ENCODE results near the gene SERP1. TPM values are rescaled to one million over a fixed set of nuclear protein-coding genes. Genes with fewer than 3 reads are reported as not detected.

SERP1 gene
- total RNA-seq, 4 donors from 2014 or later: 155 to 282 (median 197) TPM

DNA sequence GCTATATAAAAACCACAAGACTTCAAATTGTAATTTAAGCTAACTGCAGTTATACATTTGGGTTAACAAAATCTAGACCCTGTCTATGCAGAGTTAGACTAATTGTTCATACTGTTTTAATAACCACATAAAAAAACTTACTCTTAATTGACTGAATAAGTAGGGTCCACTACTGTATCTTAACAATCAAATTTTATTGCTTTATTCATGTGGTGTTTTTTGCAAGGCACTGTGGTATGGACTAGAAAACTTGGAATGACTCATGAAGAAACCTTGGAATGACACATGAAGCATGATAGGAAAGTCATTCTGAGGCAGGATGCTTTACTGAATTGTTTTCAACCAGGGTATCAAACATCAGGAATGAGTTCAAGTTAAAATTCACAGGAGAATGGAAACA lies 2.3 kb downstream of the SERP1 start:
- DNase-seq (ENCODE audit: low spot score in 2 of 2): no peak
- intact Hi-C loops (cut with DNase I; ENCODE audit: low total_unique reads): no loop called here
- no peak overlapping the region for H3K4me3 ChIP-seq (ENCODE audit: low read depth, poor library complexity, severe bottlenecking)
- TF ChIP-seq POLR2A (IDR thresholded peaks at IDR 0.05): no peak
- TF ChIP-seq, protein P1, sequence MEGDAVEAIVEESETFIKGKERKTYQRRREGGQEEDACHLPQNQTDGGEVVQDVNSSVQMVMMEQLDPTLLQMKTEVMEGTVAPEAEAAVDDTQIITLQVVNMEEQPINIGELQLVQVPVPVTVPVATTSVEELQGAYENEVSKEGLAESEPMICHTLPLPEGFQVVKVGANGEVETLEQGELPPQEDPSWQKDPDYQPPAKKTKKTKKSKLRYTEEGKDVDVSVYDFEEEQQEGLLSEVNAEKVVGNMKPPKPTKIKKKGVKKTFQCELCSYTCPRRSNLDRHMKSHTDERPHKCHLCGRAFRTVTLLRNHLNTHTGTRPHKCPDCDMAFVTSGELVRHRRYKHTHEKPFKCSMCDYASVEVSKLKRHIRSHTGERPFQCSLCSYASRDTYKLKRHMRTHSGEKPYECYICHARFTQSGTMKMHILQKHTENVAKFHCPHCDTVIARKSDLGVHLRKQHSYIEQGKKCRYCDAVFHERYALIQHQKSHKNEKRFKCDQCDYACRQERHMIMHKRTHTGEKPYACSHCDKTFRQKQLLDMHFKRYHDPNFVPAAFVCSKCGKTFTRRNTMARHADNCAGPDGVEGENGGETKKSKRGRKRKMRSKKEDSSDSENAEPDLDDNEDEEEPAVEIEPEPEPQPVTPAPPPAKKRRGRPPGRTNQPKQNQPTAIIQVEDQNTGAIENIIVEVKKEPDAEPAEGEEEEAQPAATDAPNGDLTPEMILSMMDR (IDR thresholded peaks at IDR 0.05): no peak

DNA sequence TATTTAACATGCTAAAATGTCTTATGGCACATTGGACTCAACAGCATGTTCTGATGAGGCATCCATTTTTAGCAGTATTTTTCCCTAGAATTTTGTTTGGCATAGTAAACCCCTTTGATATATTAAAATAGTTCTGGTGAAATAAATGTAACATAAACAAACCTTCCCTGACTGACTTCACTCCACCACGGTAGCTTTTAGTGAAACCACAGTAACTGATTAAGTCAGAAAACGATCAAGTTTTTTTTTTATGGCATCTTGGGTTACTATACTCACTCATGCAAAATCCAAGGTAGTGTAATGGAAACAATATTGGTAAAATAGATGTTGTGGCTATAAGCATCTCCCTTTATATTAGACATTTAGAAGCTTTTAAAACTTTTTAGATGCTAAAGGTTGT lies 2.8 kb downstream of the SERP1 start:
- 77 to 84% methylated on average over 2 of the region's 2 CpGs for WGBS, 2 donors
- intact Hi-C loops (cut with DNase I; ENCODE audit: low total_unique reads): no loop called here
- no peak for DNase-seq (ENCODE audit: low spot score in 2 of 2)
- no peak overlapping the region for H3K4me3 ChIP-seq (ENCODE audit: low read depth, poor library complexity, severe bottlenecking)
- TF ChIP-seq POLR2A (IDR thresholded peaks at IDR 0.05): no peak
- TF ChIP-seq, protein P1 (IDR thresholded peaks at IDR 0.05): no peak

DNA sequence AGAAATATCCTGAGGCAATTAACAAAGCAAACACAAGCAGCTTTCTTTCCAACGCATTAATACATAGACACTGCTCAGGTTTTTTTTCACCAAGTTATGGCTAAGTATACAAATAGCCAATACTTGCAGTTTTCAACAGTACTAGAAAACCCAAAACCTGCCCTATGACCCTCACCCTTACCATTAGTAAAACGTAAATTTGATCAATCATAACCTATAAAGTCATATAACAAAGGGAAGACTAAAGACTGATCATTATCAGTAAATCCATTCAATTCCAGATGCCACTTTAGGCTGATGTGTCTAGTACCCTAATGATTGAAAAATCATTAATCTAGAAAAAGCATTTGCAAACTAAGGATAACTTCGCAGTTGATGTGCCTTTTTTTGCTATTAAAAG lies 3.2 kb downstream of the SERP1 start:
- 77 to 79% methylated on average over 3 of the region's 3 CpGs for WGBS, 2 donors
- no peak for DNase-seq (ENCODE audit: low spot score in 2 of 2)
- intact Hi-C loops (cut with DNase I; ENCODE audit: low total_unique reads): no loop called here
- TF ChIP-seq, protein P1 (IDR thresholded peaks at IDR 0.05): no peak
- no peak for TF ChIP-seq POLR2A (IDR thresholded peaks at IDR 0.05)
- no peak overlapping the region for H3K4me3 ChIP-seq (ENCODE audit: low read depth, poor library complexity, severe bottlenecking)

DNA sequence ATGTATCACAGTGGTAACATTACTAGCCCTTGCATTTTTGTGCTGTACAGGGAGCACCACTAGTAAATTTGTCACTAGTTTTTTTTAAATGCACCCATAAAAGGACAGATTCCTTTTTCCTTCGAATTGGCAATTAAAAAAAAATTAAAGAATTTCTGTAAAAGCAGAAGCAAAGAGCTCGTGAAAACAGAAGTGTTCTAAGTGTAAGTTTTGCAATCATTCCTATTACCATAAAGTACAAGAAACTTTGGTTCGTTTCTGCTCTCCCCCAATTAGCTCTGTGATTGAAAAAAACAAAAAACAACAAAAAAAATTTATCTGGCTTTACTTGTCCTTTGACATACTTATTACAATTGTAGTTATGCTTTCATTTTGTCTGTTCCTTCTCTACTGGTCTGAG lies 5.3 kb downstream of the SERP1 start:
- intact Hi-C loops (cut with DNase I; ENCODE audit: low total_unique reads): no loop called here
- DNase-seq (ENCODE audit: low spot score in 2 of 2): no peak
- TF ChIP-seq, protein P1 (IDR thresholded peaks at IDR 0.05): no peak
- no peak for TF ChIP-seq POLR2A (IDR thresholded peaks at IDR 0.05)
- no peak overlapping the region for H3K4me3 ChIP-seq (ENCODE audit: low read depth, poor library complexity, severe bottlenecking)
- 63 to 75% methylated on average over 3 of the region's 3 CpGs for WGBS, 2 donors

DNA sequence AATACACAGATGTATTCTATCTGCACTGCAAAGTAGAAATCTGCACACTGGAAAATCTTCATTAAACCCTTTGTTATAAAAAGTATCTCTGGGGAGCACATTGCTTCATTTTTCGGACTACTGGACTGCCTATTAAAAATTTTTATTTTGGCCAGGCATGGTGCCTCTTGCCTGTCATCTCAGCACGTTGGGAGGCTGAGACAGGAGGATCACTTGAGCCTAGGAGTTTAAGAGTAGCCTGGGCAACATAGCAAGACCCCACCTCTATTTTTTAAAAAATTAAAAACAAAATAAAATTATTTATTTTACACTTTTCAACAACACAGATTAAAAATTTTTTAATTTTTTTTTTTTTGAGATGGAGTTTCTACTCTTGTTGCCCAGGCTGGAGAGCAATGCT lies 6.0 kb downstream of the SERP1 start:
- 85 to 91% methylated on average over 2 of the region's 2 CpGs for WGBS, 2 donors
- intact Hi-C loops (cut with DNase I; ENCODE audit: low total_unique reads): no loop called here
- no peak overlapping the region for H3K4me3 ChIP-seq (ENCODE audit: low read depth, poor library complexity, severe bottlenecking)
- no peak for TF ChIP-seq POLR2A (IDR thresholded peaks at IDR 0.05)
- TF ChIP-seq, protein P1 (IDR thresholded peaks at IDR 0.05): no peak
- no peak for DNase-seq (ENCODE audit: low spot score in 2 of 2)

All from lower leg skin (tissue), 4 donors.